LNCaP clone FGC (cell line): ENCODE measurements around the gene FZD4.
A peak's percentile ranks its signal among the peaks of the same experiment; 100 is the strongest.

Experiments
- DNase-seq: peaks from one replicate; pipeline ENCODE4 v3.0.0-alpha.2; 2011; ENCODE audit warnings: low read depth
- H3K4me3 ChIP-seq: 2 replicates; pipeline ENCODE4 v1.5.1; 2011; ENCODE audit warnings: mild to moderate bottlenecking, low read depth, low read length, control low read depth
- TF ChIP-seq, protein P1 (sequence below): IDR thresholded peaks from 2 replicates; pipeline ENCODE4 v1.5.1; 2012; ENCODE audit warnings: mild to moderate bottlenecking; ENCODE audit not compliant: control insufficient read depth, insufficient read depth; ENCODE audit errors: extremely low read depth

Gene FZD4

GRCh38 chr11:86926975-86927374, 28.2 kb downstream of the FZD4 start:
- H3K4me3 ChIP-seq, result no peak overlapping the region
- no peak for DNase-seq
- TF ChIP-seq, protein P1, sequence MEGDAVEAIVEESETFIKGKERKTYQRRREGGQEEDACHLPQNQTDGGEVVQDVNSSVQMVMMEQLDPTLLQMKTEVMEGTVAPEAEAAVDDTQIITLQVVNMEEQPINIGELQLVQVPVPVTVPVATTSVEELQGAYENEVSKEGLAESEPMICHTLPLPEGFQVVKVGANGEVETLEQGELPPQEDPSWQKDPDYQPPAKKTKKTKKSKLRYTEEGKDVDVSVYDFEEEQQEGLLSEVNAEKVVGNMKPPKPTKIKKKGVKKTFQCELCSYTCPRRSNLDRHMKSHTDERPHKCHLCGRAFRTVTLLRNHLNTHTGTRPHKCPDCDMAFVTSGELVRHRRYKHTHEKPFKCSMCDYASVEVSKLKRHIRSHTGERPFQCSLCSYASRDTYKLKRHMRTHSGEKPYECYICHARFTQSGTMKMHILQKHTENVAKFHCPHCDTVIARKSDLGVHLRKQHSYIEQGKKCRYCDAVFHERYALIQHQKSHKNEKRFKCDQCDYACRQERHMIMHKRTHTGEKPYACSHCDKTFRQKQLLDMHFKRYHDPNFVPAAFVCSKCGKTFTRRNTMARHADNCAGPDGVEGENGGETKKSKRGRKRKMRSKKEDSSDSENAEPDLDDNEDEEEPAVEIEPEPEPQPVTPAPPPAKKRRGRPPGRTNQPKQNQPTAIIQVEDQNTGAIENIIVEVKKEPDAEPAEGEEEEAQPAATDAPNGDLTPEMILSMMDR, result no peak

DNA sequence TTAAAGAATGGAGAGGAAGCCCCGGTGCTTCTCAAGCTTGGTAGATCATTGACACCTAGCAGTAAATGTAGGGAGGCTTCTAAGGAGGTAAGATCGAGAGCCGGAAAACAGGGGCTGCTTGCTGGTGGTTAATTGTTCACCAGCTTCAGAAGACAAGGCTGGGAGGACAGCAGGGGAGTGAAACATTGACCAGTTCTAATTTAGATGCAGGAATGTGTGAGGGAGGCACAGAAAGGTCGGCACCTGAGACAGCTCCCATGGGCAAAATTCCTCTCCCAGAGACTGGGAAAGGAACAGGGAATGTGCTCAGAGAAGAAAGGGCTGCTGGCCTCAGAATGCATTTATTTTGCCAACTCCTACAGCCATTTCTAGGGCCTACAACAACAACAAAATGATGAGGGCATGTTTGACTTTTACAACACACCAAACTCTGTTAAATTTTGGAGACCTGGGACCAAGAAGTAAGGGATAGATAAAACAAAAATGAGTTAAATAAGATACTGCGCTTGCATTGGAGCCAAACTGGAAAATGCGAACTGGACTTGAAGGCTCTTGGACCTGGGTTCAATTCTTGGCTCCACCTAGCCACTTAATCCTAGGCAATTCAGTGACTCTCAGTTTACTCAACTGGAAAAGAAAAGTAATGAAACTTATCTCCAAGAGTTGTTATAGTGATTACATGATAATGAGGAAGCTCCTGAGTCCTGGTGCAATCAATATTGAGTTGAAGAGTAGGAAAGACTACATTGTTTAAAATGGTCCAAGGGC, 31.0 kb downstream of the FZD4 start:
- TF ChIP-seq, protein P1, result no peak
- no peak overlapping the region for H3K4me3 ChIP-seq
- no peak for DNase-seq

- TF ChIP-seq, protein P1, result no peak
- DNase-seq, result no peak
- no peak overlapping the region for H3K4me3 ChIP-seq
These were observed 33.0 kb downstream of the FZD4 start for GRCh38 chr11:86922225-86922624.

GRCh38 chr11:86919557-86920210, 35.5 kb downstream of the FZD4 start:
- no peak overlapping the region for H3K4me3 ChIP-seq
- DNase-seq, result peak; percentile 37
- TF ChIP-seq, protein P1, result peak; percentile 91

GRCh38 chr11:86918973-86919372, 36.2 kb downstream of the FZD4 start:
- TF ChIP-seq, protein P1, result no peak
- H3K4me3 ChIP-seq, result no peak overlapping the region
- no peak for DNase-seq

DNA sequence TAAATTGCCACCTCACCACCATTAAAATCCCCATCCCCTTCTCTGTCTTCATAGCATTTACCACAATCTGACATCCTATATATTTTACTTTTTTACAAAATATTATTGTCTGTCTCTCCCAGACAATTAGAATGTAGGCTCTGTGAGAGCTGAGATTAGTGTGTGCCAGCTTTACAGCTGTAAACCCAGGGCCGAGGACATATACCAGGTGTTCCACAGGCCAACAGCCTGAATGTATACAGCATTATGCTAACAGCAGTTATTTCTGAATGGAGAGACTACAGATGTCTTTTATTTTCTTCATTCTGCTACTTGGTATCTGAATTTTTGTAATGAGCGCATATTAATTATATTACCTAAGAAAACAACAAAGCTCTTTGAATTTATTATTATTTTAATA, 36.7 kb downstream of the FZD4 start:
- H3K4me3 ChIP-seq, result no peak overlapping the region
- TF ChIP-seq, protein P1, result no peak
- DNase-seq, result no peak
